HCT116 (cell line): Measurements from ENCODE around the gene SYNE1. TPM values are rescaled to one million over a fixed set of nuclear protein-coding genes. Genes with fewer than 3 reads are reported as not detected.

Experiments used
- ATAC-seq: fragments of 200-7000 bp; cut with Tn5 transposase; 2 replicates; pipeline ENCODE4 v1.9.1; 2020; ENCODE audit warnings: mild to moderate bottlenecking, moderate library complexity
- BruUV-seq: library from RNA; stranded (reverse); fragments of 400-500 nt; replicated peaks from 2 replicates; lab custom pipeline; 2021; lab: Mats Ljungman, UMichigan
- CTCF ChIA-PET: fragments of 300-600 bp; sonication (Branson Sonifier 250); formaldehyde crosslinking; loops from one replicate; lab custom pipeline; 2021; ENCODE audit warnings: antibody characterized with exemption; lab: Charles Lee
- POLR2A ChIA-PET: fragments of 300-600, 350-600 bp; sonication (Branson Sonifier 250); formaldehyde crosslinking; loops from one replicate; lab custom pipeline; 2021; ENCODE audit warnings: antibody characterized with exemption; lab: Charles Lee
- RAD21 ChIA-PET, 2 experiments: fragments of 300-600 bp; sonication (Branson Sonifier 250); formaldehyde crosslinking; loops; one replicate each; lab custom pipeline; 2023; ENCODE audit warnings: low total read pairs in 2 of 2; ENCODE audit not compliant: uncharacterized antibody in 2 of 2, unreplicated experiment in 2 of 2, low non-redundant PET in 1 of 2; lab: Charles Lee
- DNase-seq: peaks from one replicate; pipeline ENCODE4 v3.0.0-alpha.2; 2010; ENCODE audit warnings: low read depth, low spot score
- H2AFZ ChIP-seq: fragments of 200-600 bp; shearing (Covaris generic), sonication (generic); 2 replicates; pipeline ENCODE4 v1.6.1; 2017; ENCODE audit warnings: low read depth, mixed run types, mixed read lengths, antibody characterized with exemption, low read length; ENCODE audit not compliant: poor library complexity, severe bottlenecking
- H3K27ac ChIP-seq: 2 replicates; pipeline ENCODE4 v1.5.1; 2012; ENCODE audit warnings: low read depth, low read length
- H3K27me3 ChIP-seq: fragments of 200-600 bp; sonication (generic); 2 replicates; pipeline ENCODE4 v1.6.1; 2016; ENCODE audit warnings: mixed run types, low read length, mixed read lengths; ENCODE audit not compliant: insufficient read depth
- H3K36me3 ChIP-seq, 2 experiments: fragments of 200-500 bp in 1 of 2; fragments of 200-600 bp in 1 of 2; sonication (Bioruptor generic) in 1 of 2; sonication (generic) in 1 of 2; 2 replicates each; pipeline versions ENCODE4 v1.5.1 to v1.6.1; 2014 to 2016; ENCODE audit warnings: low read length in 2 of 2, inconsistent platforms in 1 of 2, mixed read lengths in 1 of 2, mixed run types in 1 of 2; ENCODE audit not compliant: insufficient read depth in 2 of 2, control insufficient read depth in 1 of 2
- H3K4me1 ChIP-seq, 2 experiments: fragments of 200-600 bp in 1 of 2; sonication (generic) in 1 of 2; 2 replicates each; pipeline versions ENCODE4 v1.5.1 to v1.6.1; 2012 to 2017; ENCODE audit warnings: low read length in 2 of 2, inconsistent platforms in 1 of 2, mild to moderate bottlenecking in 1 of 2, mixed read lengths in 1 of 2, mixed run types in 1 of 2, moderate library complexity in 1 of 2; ENCODE audit not compliant: insufficient read depth in 2 of 2, control insufficient read depth in 1 of 2
- H3K4me2 ChIP-seq: fragments of 200-600 bp; sonication (generic); 2 replicates; pipeline ENCODE4 v1.6.1; 2017; ENCODE audit warnings: mixed run types, low read length, mixed read lengths
- H3K4me3 ChIP-seq, 2 experiments: fragments of 200-600 bp in 1 of 2; sonication (generic) in 1 of 2; replicated peaks in 1 of 2; 2 replicates each; pipeline ENCODE4 v1.5.1; 2011 to 2016; ENCODE audit warnings: low read length in 2 of 2, control low read depth in 1 of 2, low read depth in 1 of 2, mild to moderate bottlenecking in 1 of 2, mixed read lengths in 1 of 2, mixed run types in 1 of 2
- H3K79me2 ChIP-seq: fragments of 200-600 bp; sonication (generic); 2 replicates; pipeline ENCODE4 v1.6.1; 2017; ENCODE audit warnings: mild to moderate bottlenecking, mixed run types, low read length, moderate library complexity, mixed read lengths; ENCODE audit not compliant: insufficient read depth
- H3K9ac ChIP-seq: fragments of 200-600 bp; sonication (generic); 2 replicates; pipeline ENCODE4 v1.6.1; 2016; ENCODE audit warnings: low read length, mixed read lengths
- H3K9me2 ChIP-seq: fragments of 200-600 bp; sonication (generic), shearing (Covaris generic); 2 replicates; pipeline ENCODE4 v1.6.1; 2017; ENCODE audit warnings: mixed run types, mild to moderate bottlenecking, moderate library complexity; ENCODE audit not compliant: insufficient read depth
- H3K9me3 ChIP-seq, 2 experiments: fragments of 200-500 bp in 1 of 2; fragments of 200-600 bp in 1 of 2; sonication (Bioruptor generic) in 1 of 2; sonication (generic) in 1 of 2; 2 replicates each; pipeline ENCODE4 v1.6.1; 2014 to 2017; ENCODE audit warnings: low read length in 2 of 2, mixed read lengths in 2 of 2, inconsistent platforms in 1 of 2, low read depth in 1 of 2, mild to moderate bottlenecking in 1 of 2, mixed run types in 1 of 2, moderate library complexity in 1 of 2; ENCODE audit not compliant: control insufficient read depth in 1 of 2, insufficient read depth in 1 of 2
- H4K20me1 ChIP-seq: fragments of 200-600 bp; sonication (generic), shearing (Covaris generic); 2 replicates; pipeline ENCODE4 v1.6.1; 2017; ENCODE audit warnings: mixed run types, mild to moderate bottlenecking, moderate library complexity; ENCODE audit not compliant: insufficient read depth
- CBX3 ChIP-seq: IDR thresholded peaks from 2 replicates; pipeline ENCODE4 v1.6.1; 2012; ENCODE audit warnings: low read depth
- EGR1 ChIP-seq: IDR thresholded peaks from 2 replicates; pipeline ENCODE4 v1.6.1; 2012; ENCODE audit warnings: low read depth
- ELF1 ChIP-seq: IDR thresholded peaks from 2 replicates; pipeline ENCODE4 v1.6.1; 2012; ENCODE audit warnings: low read depth, borderline replicate concordance
- EZH2 ChIP-seq: fragments of 200-600 bp; sonication (generic); IDR thresholded peaks from 2 replicates; pipeline ENCODE4 v1.6.1; 2017; ENCODE audit warnings: antibody characterized with exemption, mixed run types
- EZH2phosphoT487 ChIP-seq: fragments of 200-600 bp; IDR thresholded peaks from 2 replicates; pipeline ENCODE4 v1.6.1; 2018; ENCODE audit warnings: antibody characterized with exemption, borderline replicate concordance
- FOSL1 ChIP-seq: IDR thresholded peaks from 2 replicates; pipeline ENCODE4 v1.6.1; 2012; ENCODE audit warnings: low read depth
- POLR2AphosphoS5 ChIP-seq: IDR thresholded peaks from 2 replicates; pipeline ENCODE4 v1.6.1; 2011; ENCODE audit warnings: mild to moderate bottlenecking, low read depth, low read length, moderate library complexity
- RAD21 ChIP-seq: IDR thresholded peaks from 2 replicates; pipeline ENCODE4 v1.6.1; 2012; ENCODE audit warnings: low read depth, mild to moderate bottlenecking
- SIN3A ChIP-seq: IDR thresholded peaks from 2 replicates; pipeline ENCODE4 v1.6.1; 2012; ENCODE audit warnings: low read depth
- YY1 ChIP-seq: IDR thresholded peaks from 2 replicates; pipeline ENCODE4 v1.6.1; 2011; ENCODE audit warnings: low read length, low read depth, moderate library complexity, mild to moderate bottlenecking; ENCODE audit not compliant: insufficient replicate concordance; ENCODE audit errors: extremely low read depth
- intact Hi-C: fragments of 100-400 bp; cut with micrococcal nuclease; formaldehyde crosslinking; loops from 2 replicates; pipeline ENCODE4 v1.10.0; 2022
- total RNA-seq: library from RNA; stranded (reverse); gene quantifications from one replicate; pipeline ENCODE4 v1.2.1, GENCODE V29; 2021; ENCODE audit not compliant: unreplicated experiment
- TF ChIP-seq, protein P1 (sequence below), 3 experiments: fragments of 200-600 bp in 1 of 3; sonication (generic) in 1 of 3; IDR thresholded peaks in 2 of 3; conservative IDR thresholded peaks in 1 of 3; 2 replicates each; pipeline ENCODE4 v1.5.1; 2012 to 2017; ENCODE audit warnings: low read depth in 2 of 3, low read length in 2 of 3, antibody characterized with exemption in 1 of 3, borderline replicate concordance in 1 of 3, control low read depth in 1 of 3, mild to moderate bottlenecking in 1 of 3, mixed read lengths in 1 of 3, mixed run types in 1 of 3, moderate library complexity in 1 of 3; ENCODE audit not compliant: insufficient read depth in 1 of 3
- TF ChIP-seq, protein P2 (sequence below): IDR thresholded peaks from 2 replicates; pipeline ENCODE4 v1.6.1; 2011; ENCODE audit warnings: mild to moderate bottlenecking, low read length, moderate library complexity; ENCODE audit not compliant: insufficient replicate concordance; ENCODE audit errors: extremely low read depth

SYNE1 gene
- total RNA-seq, 1 experiment from 2014 or later = 5.4 TPM

DNA sequence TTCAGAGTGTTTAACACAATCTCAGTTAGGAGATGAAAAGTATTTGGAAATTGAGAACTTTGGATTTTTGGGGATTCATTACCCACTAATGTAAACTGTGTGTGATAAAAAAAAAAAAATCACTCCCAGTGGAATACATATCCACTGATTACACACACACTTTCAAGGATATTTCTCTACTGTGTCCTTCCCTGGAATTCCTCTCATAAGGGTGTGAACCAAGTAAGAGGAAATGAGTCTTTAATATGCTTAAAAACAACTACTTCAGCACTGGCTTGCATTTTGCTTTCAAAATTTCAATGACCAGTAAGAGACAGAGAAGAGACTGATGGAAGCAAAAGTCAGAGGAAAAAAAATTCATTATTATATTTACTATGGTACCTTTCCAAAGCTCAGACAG is 36.1 kb upstream of the SYNE1 start:
- no TSS peak for BruUV-seq
- Histone ChIP-seq H3K9ac (no peak overlapping the region), H3K9me3 (no peaks in the 10 kb centered on the region), H3K79me2 (no peaks in the 10 kb centered on the region), H3K4me2 (no peak overlapping the region), H3K4me1 (no peaks in the 10 kb centered on the region), H3K27me3 (no peaks in the 10 kb centered on the region), H3K9me2 (no peaks in the 10 kb centered on the region), H3K27ac (no peak overlapping the region), H3K36me3 (no peaks in the 10 kb centered on the region), H3K4me3 (no peak overlapping the region), H4K20me1 (no peaks in the 10 kb centered on the region), H2AFZ (no peak overlapping the region)
- TF ChIP-seq, protein P1, sequence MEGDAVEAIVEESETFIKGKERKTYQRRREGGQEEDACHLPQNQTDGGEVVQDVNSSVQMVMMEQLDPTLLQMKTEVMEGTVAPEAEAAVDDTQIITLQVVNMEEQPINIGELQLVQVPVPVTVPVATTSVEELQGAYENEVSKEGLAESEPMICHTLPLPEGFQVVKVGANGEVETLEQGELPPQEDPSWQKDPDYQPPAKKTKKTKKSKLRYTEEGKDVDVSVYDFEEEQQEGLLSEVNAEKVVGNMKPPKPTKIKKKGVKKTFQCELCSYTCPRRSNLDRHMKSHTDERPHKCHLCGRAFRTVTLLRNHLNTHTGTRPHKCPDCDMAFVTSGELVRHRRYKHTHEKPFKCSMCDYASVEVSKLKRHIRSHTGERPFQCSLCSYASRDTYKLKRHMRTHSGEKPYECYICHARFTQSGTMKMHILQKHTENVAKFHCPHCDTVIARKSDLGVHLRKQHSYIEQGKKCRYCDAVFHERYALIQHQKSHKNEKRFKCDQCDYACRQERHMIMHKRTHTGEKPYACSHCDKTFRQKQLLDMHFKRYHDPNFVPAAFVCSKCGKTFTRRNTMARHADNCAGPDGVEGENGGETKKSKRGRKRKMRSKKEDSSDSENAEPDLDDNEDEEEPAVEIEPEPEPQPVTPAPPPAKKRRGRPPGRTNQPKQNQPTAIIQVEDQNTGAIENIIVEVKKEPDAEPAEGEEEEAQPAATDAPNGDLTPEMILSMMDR (IDR thresholded peaks at IDR 0.05 in 2 of 3, conservative IDR thresholded peaks at IDR 0.05 in 1 of 3; ENCODE audit: borderline replicate concordance in 1 of 3, insufficient read depth in 1 of 3, low read depth in 2 of 3, low read length in 2 of 3) = no peak
- TF ChIP-seq RAD21 (no peak), EGR1 (no peak), ELF1 (no peak), SIN3A (no peak), POLR2AphosphoS5 (no peak), CBX3 (no peak), EZH2 (no peak), YY1 (no peak), FOSL1 (no peak), EZH2phosphoT487 (no peak)
- TF ChIP-seq, protein P2, sequence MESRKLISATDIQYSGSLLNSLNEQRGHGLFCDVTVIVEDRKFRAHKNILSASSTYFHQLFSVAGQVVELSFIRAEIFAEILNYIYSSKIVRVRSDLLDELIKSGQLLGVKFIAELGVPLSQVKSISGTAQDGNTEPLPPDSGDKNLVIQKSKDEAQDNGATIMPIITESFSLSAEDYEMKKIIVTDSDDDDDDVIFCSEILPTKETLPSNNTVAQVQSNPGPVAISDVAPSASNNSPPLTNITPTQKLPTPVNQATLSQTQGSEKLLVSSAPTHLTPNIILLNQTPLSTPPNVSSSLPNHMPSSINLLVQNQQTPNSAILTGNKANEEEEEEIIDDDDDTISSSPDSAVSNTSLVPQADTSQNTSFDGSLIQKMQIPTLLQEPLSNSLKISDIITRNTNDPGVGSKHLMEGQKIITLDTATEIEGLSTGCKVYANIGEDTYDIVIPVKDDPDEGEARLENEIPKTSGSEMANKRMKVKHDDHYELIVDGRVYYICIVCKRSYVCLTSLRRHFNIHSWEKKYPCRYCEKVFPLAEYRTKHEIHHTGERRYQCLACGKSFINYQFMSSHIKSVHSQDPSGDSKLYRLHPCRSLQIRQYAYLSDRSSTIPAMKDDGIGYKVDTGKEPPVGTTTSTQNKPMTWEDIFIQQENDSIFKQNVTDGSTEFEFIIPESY = no peak
- ChIA-PET RAD21 (no interaction called here), POLR2A (no interaction called here), CTCF (no interaction called here)
- ATAC-seq = no peak
- intact Hi-C loops = loop anchor here (10.0 kb wide), 1 partner anchor 398 kb away; no protein-coding TSS in a partner anchor
- no peak for DNase-seq
